Spleen (tissue), 11 donors: Measurements from ENCODE around the gene RNF31. TPM values are rescaled to one million over a fixed set of nuclear protein-coding genes. Genes with fewer than 3 reads are reported as not detected.
A peak's percentile ranks its signal among the peaks of the same experiment; 100 is the strongest.

Source experiments
- DNase-seq: peaks from one replicate; pipeline ENCODE4 v3.0.0-alpha.2; 2020
- H3K27ac ChIP-seq, 8 donors: fragments of 200-600 bp; sonication (generic) in 7 of 8; 1 replicate in 4 of 8; 2 replicates in 4 of 8; pipeline versions ENCODE4 v1.5.0 to v1.8.0; 2016 to 2021; ENCODE audit warnings: inconsistent platforms in 4 of 8, mild to moderate bottlenecking in 4 of 8, moderate library complexity in 1 of 8
- H3K27me3 ChIP-seq, 7 donors: fragments of 200-600 bp; sonication (generic) in 6 of 7; replicated peaks in 1 of 7; 1 replicate in 4 of 7; 2 replicates in 3 of 7; pipeline versions ENCODE4 v1.5.0 to v1.8.0; 2016 to 2021; ENCODE audit warnings: inconsistent platforms in 3 of 7, mild to moderate bottlenecking in 1 of 7
- H3K36me3 ChIP-seq, 6 donors: fragments of 200-600 bp; sonication (generic) in 5 of 6; 1 replicate in 4 of 6; 2 replicates in 2 of 6; pipeline versions ENCODE4 v1.5.0 to v1.8.0; 2016 to 2021; ENCODE audit warnings: inconsistent platforms in 2 of 6
- H3K4me1 ChIP-seq, 6 donors: fragments of 200-600 bp; sonication (generic) in 5 of 6; 1 replicate in 3 of 6; 2 replicates in 3 of 6; pipeline versions ENCODE4 v1.5.0 to v1.8.0; 2016 to 2021; ENCODE audit warnings: inconsistent platforms in 3 of 6
- H3K4me3 ChIP-seq, 8 donors: fragments of 200-600 bp; sonication (generic) in 7 of 8; 1 replicate in 4 of 8; 2 replicates in 4 of 8; pipeline versions ENCODE4 v1.5.0 to v1.8.0; 2016 to 2021; ENCODE audit warnings: inconsistent platforms in 4 of 8, mild to moderate bottlenecking in 4 of 8, moderate library complexity in 2 of 8
- H3K9me3 ChIP-seq, 8 donors: fragments of 200-600 bp; sonication (generic) in 7 of 8; 1 replicate in 4 of 8; 2 replicates in 4 of 8; pipeline versions ENCODE4 v1.5.0 to v1.8.0; 2016 to 2021; ENCODE audit warnings: inconsistent platforms in 4 of 8
- POLR2A ChIP-seq, 3 donors: fragments of 450-650 bp; IDR thresholded peaks; one replicate each; pipeline ENCODE4 v1.5.1; 2017; ENCODE audit warnings: antibody characterized with exemption in 3 of 3, mild to moderate bottlenecking in 1 of 3
- POLR2AphosphoS5 ChIP-seq, 3 donors: sonication (generic); formaldehyde crosslinking; IDR thresholded peaks; one replicate each; pipeline ENCODE4 v1.5.1; 2017; ENCODE audit warnings: antibody characterized with exemption in 3 of 3
- WGBS, 5 donors: extraction: QIAGEN DNeasy Blood & Tissue Kit in 3 of 5; methylation state at CpG; one replicate each; pipeline versions ENCODE4 v1.1.5 to v1.1.7; 2013 to 2018; 5-methylcytosine and 5-hydroxymethylcytosine counted together
- intact Hi-C: fragments of 100-400 bp; cut with DNase I; formaldehyde crosslinking; loops from one replicate; pipeline ENCODE4 v1.15.0; 2023; ENCODE audit warnings: low total_unique reads
- polyA plus RNA-seq, 3 donors: library from polyadenylated mRNA; stranded (reverse); fragments of 200-250 nt; gene quantifications; one replicate each; pipeline ENCODE4 v1.2.1, GENCODE V29; 2013
- total RNA-seq, 7 donors: library from RNA; depleted of rRNA in 3 of 7; stranded (reverse); fragments of >200 nt in 3 of 7; fragmentation: NEBNext Ultra II Directional in 4 of 7; extraction: Animal tissue kit (Norgen Biotek cat#: 25700) in 4 of 7; gene quantifications; one replicate each; pipeline versions ENCODE4 v1.1.0 to v1.2.1, GENCODE V29; 2016 to 2021
- TF ChIP-seq, protein P1 (sequence below), 11 experiments: fragments of 200-600 bp in 7 of 11; fragments of 450-650 bp in 4 of 11; sonication (generic) in 4 of 11; IDR thresholded peaks in 8 of 11; conservative IDR thresholded peaks in 3 of 11; 1 replicate in 7 of 11; 2 replicates in 4 of 11; pipeline versions ENCODE4 v1.4.0 to v1.8.0; 2016 to 2021; ENCODE audit warnings: antibody characterized with exemption in 11 of 11, inconsistent platforms in 4 of 11, mild to moderate bottlenecking in 1 of 11
- donor health status: healthy with polysubstance abuse.
- donor health status: DM: no; HTN: no; CAD: no; lungs with moderate emphysema.
- donor health status: DM: no; HTN: no; CAD: no.
- donor health status: Bipolar disorder and iron deficiency.
- donor health status: healthy.
- donor health status: DM: no; HTN: no; CAD: no.
- donor health status: DM: yes; HTN: yes; CAD: no.

The RNF31 gene
- total and polyA plus RNA-seq, 10 donors: 56.5 to 148 (median 103) TPM

- Histone ChIP-seq H3K9me3 (no peaks in the 10 kb centered on the region), H3K4me1 (peaks cover 28 to 81% (median 49%) of the 10 kb centered on the region in 6 donors), H3K36me3 (peaks cover 0 to 42% (median 12%) of the 10 kb centered on the region in 6 donors), H3K27ac (peak overlapping the region in 6 of 8 donors; percentile 95 to 100 (median 98)), H3K27me3 (no peaks in the 10 kb centered on the region), H3K4me3 (peak overlapping the region in 7 of 8 donors; percentile 77 to 90 (median 84))
- WGBS, 5 donors: 85 to 93% (median 90%) methylated on average over 7 of the region's 7 CpGs
- DNase-seq: no peak
- intact Hi-C loops: no loop called here
- TF ChIP-seq POLR2AphosphoS5 (IDR thresholded peaks at IDR 0.05) (no peak), POLR2A (IDR thresholded peaks at IDR 0.05) (no peak)
- TF ChIP-seq, protein P1, sequence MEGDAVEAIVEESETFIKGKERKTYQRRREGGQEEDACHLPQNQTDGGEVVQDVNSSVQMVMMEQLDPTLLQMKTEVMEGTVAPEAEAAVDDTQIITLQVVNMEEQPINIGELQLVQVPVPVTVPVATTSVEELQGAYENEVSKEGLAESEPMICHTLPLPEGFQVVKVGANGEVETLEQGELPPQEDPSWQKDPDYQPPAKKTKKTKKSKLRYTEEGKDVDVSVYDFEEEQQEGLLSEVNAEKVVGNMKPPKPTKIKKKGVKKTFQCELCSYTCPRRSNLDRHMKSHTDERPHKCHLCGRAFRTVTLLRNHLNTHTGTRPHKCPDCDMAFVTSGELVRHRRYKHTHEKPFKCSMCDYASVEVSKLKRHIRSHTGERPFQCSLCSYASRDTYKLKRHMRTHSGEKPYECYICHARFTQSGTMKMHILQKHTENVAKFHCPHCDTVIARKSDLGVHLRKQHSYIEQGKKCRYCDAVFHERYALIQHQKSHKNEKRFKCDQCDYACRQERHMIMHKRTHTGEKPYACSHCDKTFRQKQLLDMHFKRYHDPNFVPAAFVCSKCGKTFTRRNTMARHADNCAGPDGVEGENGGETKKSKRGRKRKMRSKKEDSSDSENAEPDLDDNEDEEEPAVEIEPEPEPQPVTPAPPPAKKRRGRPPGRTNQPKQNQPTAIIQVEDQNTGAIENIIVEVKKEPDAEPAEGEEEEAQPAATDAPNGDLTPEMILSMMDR (IDR thresholded peaks at IDR 0.05 in 8 of 11, conservative IDR thresholded peaks at IDR 0.05 in 3 of 11): no peak
Measured at GRCh38 chr14:24194186-24194872, 47.0 kb downstream of the RNF31 start.

GRCh38 chr14:24194873-24195185, 47.5 kb downstream of the RNF31 start:
- H3K4me1 ChIP-seq: peaks cover 28 to 81% (median 45%) of the 10 kb centered on the region in 6 donors
- H3K9me3 ChIP-seq: no peaks in the 10 kb centered on the region
- H3K4me3 ChIP-seq: peak overlapping the region; percentile 61 to 90 (median 84)
- no peak for DNase-seq
- intact Hi-C loops: no loop called here
- H3K27me3 ChIP-seq: no peaks in the 10 kb centered on the region
- TF ChIP-seq POLR2AphosphoS5 (IDR thresholded peaks at IDR 0.05): no peak
- TF ChIP-seq, protein P1 (IDR thresholded peaks at IDR 0.05 in 8 of 11, conservative IDR thresholded peaks at IDR 0.05 in 3 of 11): no peak
- TF ChIP-seq POLR2A (IDR thresholded peaks at IDR 0.05): no peak
- H3K36me3 ChIP-seq: peaks cover 0 to 47% (median 12%) of the 10 kb centered on the region in 6 donors
- WGBS, 5 donors: 55 to 66% (median 58%) methylated on average over 7 to 8 of the region's 8 CpGs
- peak overlapping the region; percentile 95 to 100 (median 98) for H3K27ac ChIP-seq

DNA sequence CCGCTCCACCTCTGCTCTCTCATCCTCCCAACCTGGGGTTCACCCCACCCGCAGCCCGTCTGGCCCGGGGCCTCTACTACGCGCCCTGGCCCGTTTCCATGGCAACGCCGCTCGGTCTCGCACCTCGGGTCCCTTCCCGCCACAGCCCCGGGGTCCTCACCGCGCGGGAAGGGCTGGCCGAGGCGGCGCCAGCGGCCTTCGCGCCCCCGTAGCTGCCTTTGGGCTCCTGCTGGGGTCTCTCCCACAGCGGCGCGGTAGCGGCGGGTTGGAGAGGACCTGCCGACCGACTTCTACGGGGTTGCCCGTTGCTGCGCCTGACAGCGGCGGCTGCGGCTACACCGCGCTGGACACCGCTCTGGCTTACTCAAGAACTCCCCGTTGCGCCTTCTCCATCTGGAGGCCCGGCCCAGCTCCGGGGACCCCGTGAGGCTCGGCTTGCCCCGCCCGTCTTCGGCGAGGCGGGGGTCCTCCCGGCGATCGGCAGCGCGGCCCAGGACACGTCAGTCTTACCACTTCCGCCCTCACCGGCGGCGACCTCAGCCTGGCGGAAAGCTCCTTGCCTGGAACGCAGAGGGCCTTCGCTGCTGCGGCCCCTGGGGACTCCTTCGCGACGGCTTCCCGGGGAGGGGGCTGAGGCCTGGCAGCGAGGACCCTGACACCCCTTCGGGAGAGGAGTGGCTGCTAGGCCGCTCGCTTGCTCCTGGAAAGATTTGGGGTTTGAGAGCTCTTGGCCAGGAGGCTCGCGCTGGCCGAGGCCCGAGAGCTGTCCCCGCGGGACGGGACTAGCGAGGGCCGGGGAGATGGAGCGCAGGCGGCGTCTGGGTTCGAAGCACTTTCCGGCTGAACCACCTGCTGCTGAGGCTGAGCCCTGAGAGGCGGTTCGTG, 48.1 kb downstream of the RNF31 start, which contains the start of gene TM9SF1:
TSS of gene TM9SF1 (minus strand) at position 256 of the 885 bp plus-strand sequence. CDS start 422 bp downstream, outside the sequence.
- intact Hi-C loops: no loop called here
- Histone ChIP-seq H3K4me3 (peak within 1 kb of the TSS; percentile 61 to 90 (median 84)), H3K4me1 (peaks cover 28 to 80% (median 45%) of the 10 kb centered on the region in 6 donors), H3K27ac (peak within 1 kb of the TSS; percentile 95 to 100 (median 98)), H3K36me3 (peaks cover 0 to 47% (median 12%) of the 10 kb centered on the region in 6 donors), H3K27me3 (no peaks in the 10 kb centered on the region), H3K9me3 (no peaks in the 10 kb centered on the region)
- DNase-seq: peak; percentile 99
- WGBS, 5 donors: 0 to 1% (median 1%) methylated on average over 25 to 89 of the region's 89 CpGs
- TF ChIP-seq, protein P1 (IDR thresholded peaks at IDR 0.05 in 8 of 11, conservative IDR thresholded peaks at IDR 0.05 in 3 of 11): peak in 2 of 11 experiments; percentile 8 to 29
- TF ChIP-seq POLR2AphosphoS5 (IDR thresholded peaks at IDR 0.05) (peak; percentile 96 to 98 (median 96)), POLR2A (IDR thresholded peaks at IDR 0.05) (peak in 2 of 3 donors; percentile 29 to 48)
